ENCODE results near the gene ALDH1A1.

ALDH1A1 gene

GRCh38 chr9:72914750-72915149 lies 38.1 kb downstream of the ALDH1A1 start:
- DNase-seq, result no peak

- no peak for DNase-seq
These were observed 39.4 kb downstream of the ALDH1A1 start for GRCh38 chr9:72913382-72914009.

- DNase-seq, result no peak
These were observed 40.1 kb downstream of the ALDH1A1 start for GRCh38 chr9:72912476-72913381.

- no peak for DNase-seq
These were observed 41.0 kb downstream of the ALDH1A1 start for GRCh38 chr9:72911816-72912215.

GRCh38 chr9:72911247-72911775 lies 41.5 kb downstream of the ALDH1A1 start:
- no peak for DNase-seq

GRCh38 chr9:72909428-72909827 lies 43.4 kb downstream of the ALDH1A1 start:
- DNase-seq, result no peak

GRCh38 chr9:72907421-72907820 lies 45.4 kb downstream of the ALDH1A1 start:
- no peak for DNase-seq

- DNase-seq, result no peak
These were observed 46.0 kb downstream of the ALDH1A1 start for GRCh38 chr9:72906810-72907209.

GRCh38 chr9:72905514-72906480 lies 47.1 kb downstream of the ALDH1A1 start:
- no peak for DNase-seq

- DNase-seq, result no peak
These were observed 48.4 kb downstream of the ALDH1A1 start for GRCh38 chr9:72904267-72905093.

- DNase-seq, result no peak
These were observed 49.8 kb downstream of the ALDH1A1 start for GRCh38 chr9:72903103-72903502.

- DNase-seq, result no peak
These were observed 50.6 kb downstream of the ALDH1A1 start for GRCh38 chr9:72902268-72902667.

GRCh38 chr9:72899734-72900477 lies 52.9 kb downstream of the ALDH1A1 start:
- no peak for DNase-seq

GRCh38 chr9:72898784-72899733 lies 53.8 kb downstream of the ALDH1A1 start:
- no peak for DNase-seq

- DNase-seq, result no peak
These were observed 54.5 kb downstream of the ALDH1A1 start for GRCh38 chr9:72898360-72898759.

GRCh38 chr9:72897069-72897649 lies 55.7 kb downstream of the ALDH1A1 start:
- DNase-seq, result no peak

- no peak for DNase-seq
These were observed 56.4 kb downstream of the ALDH1A1 start for GRCh38 chr9:72896439-72896838.

GRCh38 chr9:72895122-72895521 lies 57.7 kb downstream of the ALDH1A1 start:
- DNase-seq, result no peak

- no peak for DNase-seq
These were observed 58.5 kb downstream of the ALDH1A1 start for GRCh38 chr9:72894342-72894741.

- no peak for DNase-seq
These were observed 59.4 kb downstream of the ALDH1A1 start for GRCh38 chr9:72893437-72893836.
